ENCODE data around the gene PKNOX1.

- no peak for TF ChIP-seq CTCF (IDR thresholded peaks at IDR 0.05)
- TF ChIP-seq POLR2A (IDR thresholded peaks at IDR 0.05), result no peak
These were observed 17.3 kb upstream of the PKNOX1 start for GRCh38 chr21:42956824-42957630.
